Hepatocyte (in vitro differentiated cells): ENCODE measurements around the gene CNBD2.

Source experiments
- CTCF ChIP-seq: fragments of 200-600 bp; sonication (generic); IDR thresholded peaks from 2 replicates; pipeline ENCODE4 v1.5.1; 2016; ENCODE audit warnings: antibody characterized with exemption, mild to moderate bottlenecking; ENCODE audit not compliant: poor library complexity
- EZH2phosphoT487 ChIP-seq: fragments of 200-600 bp; sonication (generic); IDR thresholded peaks from one replicate; pipeline ENCODE4 v1.6.1; 2018; ENCODE audit warnings: antibody characterized with exemption, mild to moderate bottlenecking, low read depth, moderate library complexity; ENCODE audit not compliant: unreplicated experiment, severe bottlenecking

DNA sequence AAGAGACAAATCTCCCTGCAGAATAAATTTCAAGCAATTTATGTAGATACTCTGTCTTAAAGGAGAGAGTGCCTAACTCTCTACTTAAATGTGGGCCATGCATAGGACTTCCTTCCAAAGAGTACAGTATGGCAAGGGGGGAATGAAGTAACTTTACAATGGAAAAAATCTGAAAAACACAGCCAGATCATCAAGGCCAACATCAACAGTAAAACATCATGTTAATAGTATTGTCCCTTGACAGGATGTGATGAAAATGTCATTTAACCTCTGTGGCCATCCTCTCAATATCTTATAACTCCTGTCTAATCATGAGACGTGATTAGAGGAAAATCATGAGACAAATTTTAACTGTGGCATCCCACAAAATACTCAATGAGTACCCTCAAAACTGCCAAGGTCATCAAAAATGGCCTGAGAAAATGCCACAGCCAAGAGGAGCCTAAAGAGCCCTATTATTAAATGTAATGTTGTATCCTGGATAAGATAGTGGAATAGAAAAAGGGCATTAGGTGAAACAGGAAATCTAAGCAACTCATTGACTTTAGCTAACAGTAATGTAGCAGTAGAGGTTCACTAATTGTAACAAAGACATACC is 47.5 kb downstream of the CNBD2 start:
- TF ChIP-seq CTCF = no peak
- TF ChIP-seq EZH2phosphoT487 = no peak
